HEK293T (cell line): Measurements from ENCODE around the gene TRPV4.

Experiments
- CTCF ChIA-PET: fragments of 350-600 bp; formaldehyde crosslinking; extraction: SDS; loops from one replicate; lab custom pipeline; 2021; ENCODE audit warnings: antibody characterized with exemption, inconsistent platforms; lab: Yijun Ruan, JAX
- POLR2A ChIA-PET: fragments of 350-600 bp; formaldehyde crosslinking; extraction: SDS; loops from one replicate; lab custom pipeline; 2020; ENCODE audit warnings: antibody characterized with exemption, inconsistent platforms; lab: Yijun Ruan, JAX
- DNase-seq: peaks from one replicate; pipeline ENCODE4 v3.0.0; 2012; ENCODE audit warnings: mixed read lengths; ENCODE audit errors: extremely low spot score
- ARNT ChIP-seq: fragments of 450-650 bp; IDR thresholded peaks from 2 replicates; pipeline ENCODE4 v1.6.1; 2017; ENCODE audit warnings: mild to moderate bottlenecking
- BHLHE40 ChIP-seq: fragments of 450-650 bp; IDR thresholded peaks from 2 replicates; pipeline ENCODE4 v1.6.1; 2016; ENCODE audit warnings: mild to moderate bottlenecking, moderate library complexity, borderline replicate concordance
- CTBP1 ChIP-seq: fragments of 450-650 bp; IDR thresholded peaks from 2 replicates; pipeline ENCODE4 v1.6.1; 2016; ENCODE audit warnings: borderline replicate concordance
- ELF4 ChIP-seq: fragments of 450-650 bp; IDR thresholded peaks from 2 replicates; pipeline ENCODE4 v1.6.1; 2017; ENCODE audit warnings: antibody characterized with exemption
- FOXA1 ChIP-seq: fragments of 450-650 bp; IDR thresholded peaks from 2 replicates; pipeline ENCODE4 v1.6.1; 2016; ENCODE audit warnings: mild to moderate bottlenecking
- FOXK2 ChIP-seq: fragments of 450-650 bp; IDR thresholded peaks from 2 replicates; pipeline ENCODE4 v1.6.1; 2016; ENCODE audit warnings: mild to moderate bottlenecking
- FOXM1 ChIP-seq: fragments of 450-650 bp; IDR thresholded peaks from 2 replicates; pipeline ENCODE4 v1.6.1; 2017; ENCODE audit warnings: mild to moderate bottlenecking, borderline replicate concordance
- HDGF ChIP-seq: fragments of 450-650 bp; IDR thresholded peaks from 2 replicates; pipeline ENCODE4 v1.6.1; 2017; ENCODE audit warnings: antibody characterized with exemption, borderline replicate concordance
- L3MBTL2 ChIP-seq: fragments of 450-650 bp; conservative IDR thresholded peaks from 2 replicates; pipeline ENCODE4 v1.6.1; 2016; ENCODE audit warnings: mild to moderate bottlenecking
- LEF1 ChIP-seq: fragments of 450-650 bp; IDR thresholded peaks from 2 replicates; pipeline ENCODE4 v1.6.1; 2017; ENCODE audit warnings: mild to moderate bottlenecking, borderline replicate concordance
- NFRKB ChIP-seq: fragments of 450-650 bp; IDR thresholded peaks from 2 replicates; pipeline ENCODE4 v1.6.1; 2016; ENCODE audit warnings: mild to moderate bottlenecking, moderate library complexity
- PKNOX1 ChIP-seq: fragments of 450-650 bp; IDR thresholded peaks from 2 replicates; pipeline ENCODE4 v1.6.1; 2016
- SP1 ChIP-seq: fragments of 450-650 bp; IDR thresholded peaks from 2 replicates; pipeline ENCODE4 v1.6.1; 2017
- SUZ12 ChIP-seq: fragments of 450-650 bp; IDR thresholded peaks from 2 replicates; pipeline ENCODE4 v1.6.1; 2016; ENCODE audit warnings: mild to moderate bottlenecking
- TARDBP ChIP-seq: fragments of 450-650 bp; IDR thresholded peaks from 2 replicates; pipeline ENCODE4 v1.6.1; 2016
- ZNF384 ChIP-seq: fragments of 450-650 bp; IDR thresholded peaks from 2 replicates; pipeline ENCODE4 v1.6.1; 2016

Gene TRPV4

GRCh38 chr12:109781668-109782325, 51.4 kb downstream of the TRPV4 start:
- DNase-seq = no peak
- POLR2A ChIA-PET = no interaction called here
- CTCF ChIA-PET = no interaction called here
- no peak for TF ChIP-seq BHLHE40
- TF ChIP-seq SP1 = no peak
- no peak for TF ChIP-seq FOXK2
- no peak for TF ChIP-seq ZNF384
- no peak for TF ChIP-seq HDGF
- TF ChIP-seq TARDBP = no peak
- TF ChIP-seq FOXM1 = no peak

- TF ChIP-seq BHLHE40 = no peak
- TF ChIP-seq PKNOX1 = no peak
- TF ChIP-seq ELF4 = no peak
- TF ChIP-seq SUZ12 = no peak
- no peak for TF ChIP-seq HDGF
- no peak for TF ChIP-seq SP1
- DNase-seq = no peak
- POLR2A ChIA-PET = no interaction called here
- CTCF ChIA-PET = interaction anchor here (0.6 kb wide), 1 partner anchor 13 kb away, joined by 3 read pairs; no protein-coding TSS in a partner anchor
Observed at GRCh38 chr12:109779382-109779781, 53.8 kb downstream of the TRPV4 start.

- ChIA-PET CTCF (no interaction called here), POLR2A (no interaction called here)
- TF ChIP-seq L3MBTL2 = no peak
- TF ChIP-seq FOXA1 = no peak
- no peak for TF ChIP-seq NFRKB
- no peak for TF ChIP-seq SP1
- no peak for TF ChIP-seq TARDBP
- no peak for TF ChIP-seq FOXK2
- no peak for TF ChIP-seq LEF1
- no peak for TF ChIP-seq ELF4
- TF ChIP-seq CTBP1 = no peak
- TF ChIP-seq ZNF384 = no peak
- TF ChIP-seq HDGF = no peak
- no peak for TF ChIP-seq BHLHE40
- no peak for TF ChIP-seq ARNT
- no peak for TF ChIP-seq FOXM1
- TF ChIP-seq SUZ12 = no peak
- TF ChIP-seq PKNOX1 = no peak
- DNase-seq = no peak
Observed at GRCh38 chr12:109778684-109779083, 54.5 kb downstream of the TRPV4 start.

GRCh38 chr12:109777544-109777943, 55.7 kb downstream of the TRPV4 start:
- DNase-seq = peak; percentile 73
- CTCF ChIA-PET = interaction anchor here (0.6 to 1.7 kb wide), 4 partner anchors 13 to 349 kb away, joined by 3 to 5 read pairs (median 4); no protein-coding TSS in a partner anchor
- POLR2A ChIA-PET = no interaction called here
- TF ChIP-seq BHLHE40 = no peak
- no peak for TF ChIP-seq HDGF
- no peak for TF ChIP-seq ZNF384
- TF ChIP-seq SUZ12 = no peak
- TF ChIP-seq SP1 = no peak
- TF ChIP-seq NFRKB = no peak
- no peak for TF ChIP-seq PKNOX1
- no peak for TF ChIP-seq ELF4
- TF ChIP-seq FOXK2 = no peak
- no peak for TF ChIP-seq LEF1
- TF ChIP-seq FOXA1 = no peak
- no peak for TF ChIP-seq TARDBP
- no peak for TF ChIP-seq FOXM1
- no peak for TF ChIP-seq CTBP1

GRCh38 chr12:109776624-109777023, 56.6 kb downstream of the TRPV4 start:
- CTCF ChIA-PET = interaction anchor here (0.6 to 2.0 kb wide), 3 partner anchors 13 to 178 kb away, joined by 3 to 18 read pairs (median 5); no protein-coding TSS in a partner anchor
- no peak for DNase-seq
- POLR2A ChIA-PET = no interaction called here
- TF ChIP-seq HDGF (no peak), SUZ12 (no peak), TARDBP (no peak), FOXA1 (no peak), SP1 (no peak)

- peak; percentile 77 for DNase-seq
- ChIA-PET CTCF (interaction anchor here (0.6 to 2.0 kb wide), 12 partner anchors 8 to 388 kb away, joined by 3 to 18 read pairs (median 3); partner anchors contain the start of gene MVK), POLR2A (no interaction called here)
- TF ChIP-seq ARNT = no peak
Observed at GRCh38 chr12:109775172-109775881, 57.9 kb downstream of the TRPV4 start.
